ENCODE results near the gene MRM3.
"Not testable (repeated sequence)": the region's sequence is repeated elsewhere in the genome, so short reads cannot be mapped to it uniquely, and the experiment has no call there.

MRM3 gene

GRCh38 chr17:781805-782731 lies at the start of gene MRM3, which contains the start of gene GLOD4:
TSS of gene MRM3 (plus strand) at chr17:782353. CDS start at chr17:782379, 26 bp downstream.
TSS of gene GLOD4 (minus strand) at chr17:782280. CDS start at chr17:782255, 25 bp downstream.
- DNase-seq (ENCODE audit: low read depth) = peak; percentile 91

- no peak for DNase-seq (ENCODE audit: low read depth)
These were observed 49.0 kb upstream of the MRM3 start for GRCh38 chr17:732902-733720.

GRCh38 chr17:733743-734142 lies 48.4 kb upstream of the MRM3 start:
- DNase-seq (ENCODE audit: low read depth) = no peak

GRCh38 chr17:737561-738113 lies 44.5 kb upstream of the MRM3 start:
- DNase-seq (ENCODE audit: low read depth) = no peak

GRCh38 chr17:740240-741017 lies 41.7 kb upstream of the MRM3 start:
- no peak for DNase-seq (ENCODE audit: low read depth)

GRCh38 chr17:742147-742793 lies 39.9 kb upstream of the MRM3 start:
- DNase-seq (ENCODE audit: low read depth) = no peak

GRCh38 chr17:743139-743538 lies 39.0 kb upstream of the MRM3 start:
- no peak for DNase-seq (ENCODE audit: low read depth)

- no peak for DNase-seq (ENCODE audit: low read depth)
These were observed 37.2 kb upstream of the MRM3 start for GRCh38 chr17:744937-745336.

- no peak for DNase-seq (ENCODE audit: low read depth)
These were observed 36.7 kb upstream of the MRM3 start for GRCh38 chr17:745406-745805.

- DNase-seq (ENCODE audit: low read depth) = no peak
These were observed 36.0 kb upstream of the MRM3 start for GRCh38 chr17:746181-746580.

- DNase-seq (ENCODE audit: low read depth) = no peak
These were observed 35.1 kb upstream of the MRM3 start for GRCh38 chr17:746783-747629.

- DNase-seq (ENCODE audit: low read depth) = not testable (repeated sequence)
These were observed 33.5 kb upstream of the MRM3 start for GRCh38 chr17:748604-749003.

- DNase-seq (ENCODE audit: low read depth) = not testable (repeated sequence)
These were observed 32.8 kb upstream of the MRM3 start for GRCh38 chr17:749359-749758.

- DNase-seq (ENCODE audit: low read depth) = no peak
These were observed 31.6 kb upstream of the MRM3 start for GRCh38 chr17:750431-751037.

GRCh38 chr17:751269-752001 lies 30.7 kb upstream of the MRM3 start:
- DNase-seq (ENCODE audit: low read depth) = peak; percentile 36

- DNase-seq (ENCODE audit: low read depth) = peak; percentile 96
These were observed 30.0 kb upstream of the MRM3 start, which contains the start of gene GEMIN4 for GRCh38 chr17:752002-752619. TSS of gene GEMIN4 (minus strand) at chr17:752264. CDS start at chr17:752142, 122 bp downstream.

GRCh38 chr17:752620-753219 lies 29.4 kb upstream of the MRM3 start:
- DNase-seq (ENCODE audit: low read depth) = peak; percentile 31

GRCh38 chr17:753418-753817 lies 28.7 kb upstream of the MRM3 start:
- no peak for DNase-seq (ENCODE audit: low read depth)
